Trophoblast cell (in vitro differentiated cells and primary cell): ENCODE results near the gene KIR3DL2.
"Not testable (repeated sequence)": the region's sequence is repeated elsewhere in the genome, so short reads cannot be mapped to it uniquely, and the experiment has no call there.

Source experiments
- DNase-seq, 2 donors: peaks; one replicate each; pipeline ENCODE4 v3.0.0-alpha.2; 2016
- H2AFZ ChIP-seq: 2 replicates; pipeline ENCODE4 v1.6.1; 2013; ENCODE audit warnings: low read length, moderate library complexity, mild to moderate bottlenecking; ENCODE audit not compliant: insufficient read depth, poor library complexity
- H2AK5ac ChIP-seq: 2 replicates; pipeline ENCODE4 v1.6.1; 2013; ENCODE audit warnings: mild to moderate bottlenecking, low read length
- H2BK120ac ChIP-seq: 2 replicates; pipeline ENCODE4 v1.6.1; 2013; ENCODE audit warnings: low read length, mild to moderate bottlenecking, moderate library complexity; ENCODE audit not compliant: insufficient read depth, poor library complexity
- H2BK12ac ChIP-seq: 2 replicates; pipeline ENCODE4 v1.6.1; 2013; ENCODE audit warnings: mild to moderate bottlenecking, low read length, moderate library complexity
- H2BK5ac ChIP-seq: 2 replicates; pipeline ENCODE4 v1.6.1; 2013; ENCODE audit warnings: low read length, low read depth, moderate library complexity, mild to moderate bottlenecking; ENCODE audit not compliant: poor library complexity
- H3K14ac ChIP-seq: 2 replicates; pipeline ENCODE4 v1.6.1; 2013; ENCODE audit warnings: mild to moderate bottlenecking, low read length
- H3K18ac ChIP-seq: 2 replicates; pipeline ENCODE4 v1.6.1; 2013; ENCODE audit warnings: mild to moderate bottlenecking, low read length
- H3K23ac ChIP-seq: 2 replicates; pipeline ENCODE4 v1.6.1; 2013; ENCODE audit warnings: low read length
- H3K27ac ChIP-seq: 2 replicates; pipeline ENCODE4 v1.5.1; 2013; ENCODE audit warnings: low read depth, mild to moderate bottlenecking, inconsistent platforms, low read length, moderate library complexity
- H3K27me3 ChIP-seq: 2 replicates; pipeline ENCODE4 v1.6.1; 2013; ENCODE audit warnings: inconsistent platforms, mild to moderate bottlenecking, low read length, moderate library complexity; ENCODE audit not compliant: insufficient read depth
- H3K36me3 ChIP-seq, 2 experiments: 1 replicate in 1 of 2; 2 replicates in 1 of 2; pipeline ENCODE4 v1.6.1; 2013; ENCODE audit warnings: low read length in 2 of 2, mild to moderate bottlenecking in 2 of 2, moderate library complexity in 1 of 2; ENCODE audit not compliant: insufficient read depth in 2 of 2, control insufficient read depth in 1 of 2
- H3K4ac ChIP-seq: 2 replicates; pipeline ENCODE4 v1.6.1; 2013; ENCODE audit warnings: low read depth, mild to moderate bottlenecking, low read length, moderate library complexity
- H3K4me1 ChIP-seq, 2 experiments: 1 replicate in 1 of 2; 2 replicates in 1 of 2; pipeline ENCODE4 v1.6.1; 2013; ENCODE audit warnings: low read length in 2 of 2, mild to moderate bottlenecking in 2 of 2, moderate library complexity in 1 of 2; ENCODE audit not compliant: insufficient read depth in 2 of 2, control insufficient read depth in 1 of 2
- H3K4me2 ChIP-seq: 2 replicates; pipeline ENCODE4 v1.6.1; 2013; ENCODE audit warnings: inconsistent platforms, mild to moderate bottlenecking, low read length, moderate library complexity
- H3K4me3 ChIP-seq: 2 replicates; pipeline ENCODE4 v1.5.1; 2013; ENCODE audit warnings: mild to moderate bottlenecking, low read depth, low read length, inconsistent platforms
- H3K79me1 ChIP-seq: one replicate; pipeline ENCODE4 v1.6.1; 2013; ENCODE audit warnings: low read length
- H3K79me2 ChIP-seq: 2 replicates; pipeline ENCODE4 v1.6.1; 2013; ENCODE audit warnings: low read length, mild to moderate bottlenecking; ENCODE audit not compliant: control insufficient read depth, insufficient read depth, poor library complexity
- H3K9ac ChIP-seq: 2 replicates; pipeline ENCODE4 v1.6.1; 2013; ENCODE audit warnings: mild to moderate bottlenecking, low read length
- H3K9me3 ChIP-seq: 2 replicates; pipeline ENCODE4 v1.6.1; 2013; ENCODE audit warnings: low read depth, mild to moderate bottlenecking, control low read depth, inconsistent platforms, low read length; ENCODE audit not compliant: insufficient read depth
- H4K12ac ChIP-seq: 2 replicates; pipeline ENCODE4 v1.6.1; 2013; ENCODE audit warnings: low read depth, mild to moderate bottlenecking, low read length, moderate library complexity
- H4K8ac ChIP-seq: 2 replicates; pipeline ENCODE4 v1.6.1; 2013; ENCODE audit warnings: low read depth, mild to moderate bottlenecking, low read length, moderate library complexity
- H4K91ac ChIP-seq: one replicate; pipeline ENCODE4 v1.6.1; 2013; ENCODE audit warnings: low read depth, mild to moderate bottlenecking, low read length, moderate library complexity
- WGBS: extraction: QIAGEN DNeasy Blood & Tissue Kit; methylation state at CpG from one replicate; pipeline ENCODE4 v1.1.7; 2013; ENCODE audit warnings: missing lambda C conversion rate; ENCODE audit not compliant: insufficient read length, insufficient coverage; ENCODE audit errors: extremely low coverage; 5-methylcytosine and 5-hydroxymethylcytosine counted together

Gene KIR3DL2

DNA sequence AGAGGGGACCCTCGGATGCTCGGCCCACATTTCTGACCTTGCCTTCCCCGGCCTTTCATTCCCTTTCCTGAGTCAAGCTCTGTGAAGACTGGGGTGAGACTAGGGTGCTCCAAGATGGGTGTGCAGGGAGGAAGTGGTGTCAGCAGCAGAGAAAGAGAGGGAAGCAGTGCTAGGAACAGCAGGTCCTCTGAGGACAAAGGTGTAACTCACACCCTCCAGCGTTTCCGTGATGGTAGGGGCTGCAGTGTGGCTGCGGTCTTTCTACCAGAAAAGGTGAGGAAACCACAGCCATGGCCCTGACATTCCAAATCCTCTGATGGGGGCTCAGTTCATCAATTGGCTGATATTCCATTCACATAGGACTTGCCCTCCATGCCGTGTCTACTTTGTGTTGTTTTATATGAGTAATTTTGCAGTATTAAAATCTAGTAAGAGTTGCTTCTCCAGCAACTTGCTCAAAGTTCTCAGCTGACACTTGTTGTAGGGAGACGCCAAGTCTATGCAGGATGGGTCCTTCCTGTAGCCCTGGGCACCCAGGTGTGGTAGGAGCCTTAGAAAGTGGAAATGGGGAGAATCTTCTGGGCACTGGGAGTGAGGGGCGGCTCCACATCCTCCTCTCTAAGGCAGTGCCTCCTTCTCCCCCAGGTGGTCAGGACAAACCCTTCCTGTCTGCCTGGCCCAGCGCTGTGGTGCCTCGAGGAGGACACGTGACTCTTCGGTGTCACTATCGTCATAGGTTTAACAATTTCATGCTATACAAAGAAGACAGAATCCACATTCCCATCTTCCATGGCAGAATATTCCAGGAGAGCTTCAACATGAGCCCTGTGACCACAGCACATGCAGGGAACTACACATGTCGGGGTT lies 32.3 kb upstream of the KIR3DL2 start:
- H3K9ac ChIP-seq = no peak overlapping the region
- peaks cover 56% of the 10 kb centered on the region for H3K9me3 ChIP-seq
- no peaks in the 10 kb centered on the region for H3K36me3 ChIP-seq
- no peak overlapping the region for H2BK5ac ChIP-seq
- H3K18ac ChIP-seq = no peak overlapping the region
- H3K27ac ChIP-seq = no peak overlapping the region
- H3K4me1 ChIP-seq = no peaks in the 10 kb centered on the region
- WGBS = no CpG with 5 or more reads among the region's 15 CpGs
- H2AK5ac ChIP-seq = no peak overlapping the region
- no peak overlapping the region for H3K4me3 ChIP-seq
- no peaks in the 10 kb centered on the region for H3K79me1 ChIP-seq
- no peak overlapping the region for H3K4ac ChIP-seq
- no peak overlapping the region for H3K4me2 ChIP-seq
- H2AFZ ChIP-seq = no peak overlapping the region
- no peak overlapping the region for H2BK12ac ChIP-seq
- no peak overlapping the region for H4K8ac ChIP-seq
- H4K12ac ChIP-seq = no peak overlapping the region
- H3K79me2 ChIP-seq = no peaks in the 10 kb centered on the region
- no peak overlapping the region for H3K14ac ChIP-seq
- no peak overlapping the region for H4K91ac ChIP-seq
- no peaks in the 10 kb centered on the region for H3K27me3 ChIP-seq
- H3K23ac ChIP-seq = no peak overlapping the region
- no peak overlapping the region for H2BK120ac ChIP-seq
- DNase-seq = no peak

- H3K9ac ChIP-seq, H4K8ac ChIP-seq, H2AK5ac ChIP-seq, H3K27me3 ChIP-seq, H3K79me1 ChIP-seq, H3K4me1 ChIP-seq, H3K79me2 ChIP-seq, H2AFZ ChIP-seq, H4K12ac ChIP-seq, H3K4ac ChIP-seq, H3K18ac ChIP-seq, H3K27ac ChIP-seq, H3K23ac ChIP-seq, H4K91ac ChIP-seq, H2BK120ac ChIP-seq, H3K4me2 ChIP-seq, DNase-seq, H2BK5ac ChIP-seq, H3K36me3 ChIP-seq, H3K14ac ChIP-seq, H2BK12ac ChIP-seq, H3K4me3 ChIP-seq: not testable (repeated sequence)
- no CpG with 5 or more reads among the region's 4 CpGs for WGBS
- peaks cover 14% of the 10 kb centered on the region for H3K9me3 ChIP-seq
These were observed 25.8 kb upstream of the KIR3DL2 start for GRCh38 chr19:54824416-54824815.

- not testable (repeated sequence) for H4K12ac ChIP-seq, H3K9ac ChIP-seq, H3K4me2 ChIP-seq, H2BK12ac ChIP-seq, H3K79me2 ChIP-seq, H2BK120ac ChIP-seq, H3K4me1 ChIP-seq, H3K23ac ChIP-seq, H3K4ac ChIP-seq, H3K18ac ChIP-seq, H2BK5ac ChIP-seq, H3K14ac ChIP-seq, H3K36me3 ChIP-seq, H2AK5ac ChIP-seq, H3K27ac ChIP-seq, H4K8ac ChIP-seq, H3K27me3 ChIP-seq, DNase-seq, H3K4me3 ChIP-seq, H3K79me1 ChIP-seq, H2AFZ ChIP-seq, H4K91ac ChIP-seq
- H3K9me3 ChIP-seq = peaks cover 15% of the 10 kb centered on the region
- no CpG with 5 or more reads among the region's 7 CpGs for WGBS
These were observed 24.9 kb upstream of the KIR3DL2 start for GRCh38 chr19:54825326-54825725.

DNA sequence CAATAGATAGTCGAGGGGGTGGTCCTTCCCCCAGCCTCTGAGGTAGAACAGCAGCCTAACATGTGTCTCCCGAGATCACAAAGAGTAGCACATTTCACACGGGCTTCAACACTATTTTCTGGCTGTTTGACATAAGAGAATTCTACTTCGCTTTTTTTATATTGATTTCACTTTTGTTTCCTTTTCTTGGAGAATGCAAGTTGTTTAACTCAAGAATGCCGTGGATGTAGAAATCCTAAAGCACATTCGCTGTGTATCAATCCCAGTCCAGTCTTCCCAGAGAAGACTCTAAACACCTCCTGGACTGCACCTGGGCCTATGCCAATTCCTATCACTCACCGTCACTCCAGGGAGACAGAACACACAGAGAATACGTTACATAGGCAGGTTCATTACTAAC lies 22.2 kb upstream of the KIR3DL2 start:
- H3K79me1 ChIP-seq, H4K12ac ChIP-seq, H3K14ac ChIP-seq, H3K27ac ChIP-seq, H3K4me3 ChIP-seq, H3K4me2 ChIP-seq, H3K36me3 ChIP-seq, H3K18ac ChIP-seq, H2AFZ ChIP-seq, H3K9ac ChIP-seq, H3K4me1 ChIP-seq, H2BK5ac ChIP-seq, H2BK12ac ChIP-seq, H3K79me2 ChIP-seq, H3K27me3 ChIP-seq, DNase-seq, H4K91ac ChIP-seq, H4K8ac ChIP-seq, H2BK120ac ChIP-seq, H3K23ac ChIP-seq, H3K4ac ChIP-seq, H2AK5ac ChIP-seq: not testable (repeated sequence)
- peaks cover 13% of the 10 kb centered on the region for H3K9me3 ChIP-seq
- no CpG with 5 or more reads among the region's 8 CpGs for WGBS
